ENCODE results near the gene FBLL1. TPM values are rescaled to one million over a fixed set of nuclear protein-coding genes. Genes with fewer than 3 reads are reported as not detected.

The FBLL1 gene
- total and polyA plus RNA-seq, 2 of the 8 experiments (the other 6 are each of a cell fraction or from before 2014, with no cell fraction given), result 8.3 to 30.9 TPM

DNA sequence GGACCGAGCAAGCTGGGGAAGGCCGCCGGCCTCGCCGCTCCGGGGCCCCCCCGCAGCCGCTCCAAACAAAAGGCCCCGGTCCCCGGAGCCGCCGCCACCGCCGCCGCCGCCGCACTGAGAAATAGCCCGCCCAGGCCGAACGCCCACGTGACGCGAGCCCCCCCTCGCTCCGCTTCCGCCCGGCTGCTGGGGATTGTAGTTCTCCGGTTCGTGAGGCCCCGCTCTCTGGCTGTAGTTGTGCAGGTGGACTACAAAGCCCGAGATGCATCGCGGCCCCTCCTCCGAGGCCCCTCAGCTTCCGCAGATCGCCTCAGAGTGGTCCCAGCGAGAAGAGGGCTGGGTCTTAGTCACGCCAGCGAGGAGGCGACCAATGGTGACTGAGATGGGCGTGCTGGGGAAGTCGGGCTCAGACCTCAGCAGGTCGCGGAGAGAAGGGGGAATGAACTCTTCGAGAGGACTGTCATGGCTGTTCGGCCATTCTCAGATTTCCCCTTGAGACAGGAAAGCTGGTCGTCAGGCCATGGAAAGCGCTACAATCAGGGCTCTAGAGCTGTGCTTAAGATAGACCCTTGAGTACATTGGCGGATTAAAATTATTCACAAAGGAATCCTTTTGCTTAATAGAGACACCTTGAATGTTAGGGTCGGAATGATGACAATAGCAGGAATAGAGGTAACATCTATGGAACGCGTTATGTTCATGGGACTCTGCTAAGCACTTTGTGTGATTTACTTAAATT lies 50.6 kb downstream of the FBLL1 start (continued):
- TF ChIP-seq, protein P1, sequence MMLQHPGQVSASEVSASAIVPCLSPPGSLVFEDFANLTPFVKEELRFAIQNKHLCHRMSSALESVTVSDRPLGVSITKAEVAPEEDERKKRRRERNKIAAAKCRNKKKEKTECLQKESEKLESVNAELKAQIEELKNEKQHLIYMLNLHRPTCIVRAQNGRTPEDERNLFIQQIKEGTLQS (IDR thresholded peaks at IDR 0.05; ENCODE audit: insufficient read depth, low read depth, low read length), result peak; percentile 93
- TF ChIP-seq JUND (IDR thresholded peaks at IDR 0.05; ENCODE audit: low read length) (no peak), RBBP5 (IDR thresholded peaks at IDR 0.05; ENCODE audit: borderline replicate concordance, low read depth, low read length) (no peak), NANOG (IDR thresholded peaks at IDR 0.05; ENCODE audit: insufficient read depth, low read depth, low read length, poor library complexity, severe bottlenecking) (peak; percentile 13), RAD21 (IDR thresholded peaks at IDR 0.05 in 1 of 2, conservative IDR thresholded peaks at IDR 0.05 in 1 of 2; ENCODE audit: low read depth in 2 of 2, low read length in 2 of 2) (no peak), FOSL1 (IDR thresholded peaks at IDR 0.05; ENCODE audit: insufficient read depth, low read depth, low read length) (no peak), GABPA (IDR thresholded peaks at IDR 0.05; ENCODE audit: borderline replicate concordance, insufficient read depth, low read length) (peak; percentile 79; the same call in 1 of the 2 replicates)
- TF ChIP-seq, protein P2, sequence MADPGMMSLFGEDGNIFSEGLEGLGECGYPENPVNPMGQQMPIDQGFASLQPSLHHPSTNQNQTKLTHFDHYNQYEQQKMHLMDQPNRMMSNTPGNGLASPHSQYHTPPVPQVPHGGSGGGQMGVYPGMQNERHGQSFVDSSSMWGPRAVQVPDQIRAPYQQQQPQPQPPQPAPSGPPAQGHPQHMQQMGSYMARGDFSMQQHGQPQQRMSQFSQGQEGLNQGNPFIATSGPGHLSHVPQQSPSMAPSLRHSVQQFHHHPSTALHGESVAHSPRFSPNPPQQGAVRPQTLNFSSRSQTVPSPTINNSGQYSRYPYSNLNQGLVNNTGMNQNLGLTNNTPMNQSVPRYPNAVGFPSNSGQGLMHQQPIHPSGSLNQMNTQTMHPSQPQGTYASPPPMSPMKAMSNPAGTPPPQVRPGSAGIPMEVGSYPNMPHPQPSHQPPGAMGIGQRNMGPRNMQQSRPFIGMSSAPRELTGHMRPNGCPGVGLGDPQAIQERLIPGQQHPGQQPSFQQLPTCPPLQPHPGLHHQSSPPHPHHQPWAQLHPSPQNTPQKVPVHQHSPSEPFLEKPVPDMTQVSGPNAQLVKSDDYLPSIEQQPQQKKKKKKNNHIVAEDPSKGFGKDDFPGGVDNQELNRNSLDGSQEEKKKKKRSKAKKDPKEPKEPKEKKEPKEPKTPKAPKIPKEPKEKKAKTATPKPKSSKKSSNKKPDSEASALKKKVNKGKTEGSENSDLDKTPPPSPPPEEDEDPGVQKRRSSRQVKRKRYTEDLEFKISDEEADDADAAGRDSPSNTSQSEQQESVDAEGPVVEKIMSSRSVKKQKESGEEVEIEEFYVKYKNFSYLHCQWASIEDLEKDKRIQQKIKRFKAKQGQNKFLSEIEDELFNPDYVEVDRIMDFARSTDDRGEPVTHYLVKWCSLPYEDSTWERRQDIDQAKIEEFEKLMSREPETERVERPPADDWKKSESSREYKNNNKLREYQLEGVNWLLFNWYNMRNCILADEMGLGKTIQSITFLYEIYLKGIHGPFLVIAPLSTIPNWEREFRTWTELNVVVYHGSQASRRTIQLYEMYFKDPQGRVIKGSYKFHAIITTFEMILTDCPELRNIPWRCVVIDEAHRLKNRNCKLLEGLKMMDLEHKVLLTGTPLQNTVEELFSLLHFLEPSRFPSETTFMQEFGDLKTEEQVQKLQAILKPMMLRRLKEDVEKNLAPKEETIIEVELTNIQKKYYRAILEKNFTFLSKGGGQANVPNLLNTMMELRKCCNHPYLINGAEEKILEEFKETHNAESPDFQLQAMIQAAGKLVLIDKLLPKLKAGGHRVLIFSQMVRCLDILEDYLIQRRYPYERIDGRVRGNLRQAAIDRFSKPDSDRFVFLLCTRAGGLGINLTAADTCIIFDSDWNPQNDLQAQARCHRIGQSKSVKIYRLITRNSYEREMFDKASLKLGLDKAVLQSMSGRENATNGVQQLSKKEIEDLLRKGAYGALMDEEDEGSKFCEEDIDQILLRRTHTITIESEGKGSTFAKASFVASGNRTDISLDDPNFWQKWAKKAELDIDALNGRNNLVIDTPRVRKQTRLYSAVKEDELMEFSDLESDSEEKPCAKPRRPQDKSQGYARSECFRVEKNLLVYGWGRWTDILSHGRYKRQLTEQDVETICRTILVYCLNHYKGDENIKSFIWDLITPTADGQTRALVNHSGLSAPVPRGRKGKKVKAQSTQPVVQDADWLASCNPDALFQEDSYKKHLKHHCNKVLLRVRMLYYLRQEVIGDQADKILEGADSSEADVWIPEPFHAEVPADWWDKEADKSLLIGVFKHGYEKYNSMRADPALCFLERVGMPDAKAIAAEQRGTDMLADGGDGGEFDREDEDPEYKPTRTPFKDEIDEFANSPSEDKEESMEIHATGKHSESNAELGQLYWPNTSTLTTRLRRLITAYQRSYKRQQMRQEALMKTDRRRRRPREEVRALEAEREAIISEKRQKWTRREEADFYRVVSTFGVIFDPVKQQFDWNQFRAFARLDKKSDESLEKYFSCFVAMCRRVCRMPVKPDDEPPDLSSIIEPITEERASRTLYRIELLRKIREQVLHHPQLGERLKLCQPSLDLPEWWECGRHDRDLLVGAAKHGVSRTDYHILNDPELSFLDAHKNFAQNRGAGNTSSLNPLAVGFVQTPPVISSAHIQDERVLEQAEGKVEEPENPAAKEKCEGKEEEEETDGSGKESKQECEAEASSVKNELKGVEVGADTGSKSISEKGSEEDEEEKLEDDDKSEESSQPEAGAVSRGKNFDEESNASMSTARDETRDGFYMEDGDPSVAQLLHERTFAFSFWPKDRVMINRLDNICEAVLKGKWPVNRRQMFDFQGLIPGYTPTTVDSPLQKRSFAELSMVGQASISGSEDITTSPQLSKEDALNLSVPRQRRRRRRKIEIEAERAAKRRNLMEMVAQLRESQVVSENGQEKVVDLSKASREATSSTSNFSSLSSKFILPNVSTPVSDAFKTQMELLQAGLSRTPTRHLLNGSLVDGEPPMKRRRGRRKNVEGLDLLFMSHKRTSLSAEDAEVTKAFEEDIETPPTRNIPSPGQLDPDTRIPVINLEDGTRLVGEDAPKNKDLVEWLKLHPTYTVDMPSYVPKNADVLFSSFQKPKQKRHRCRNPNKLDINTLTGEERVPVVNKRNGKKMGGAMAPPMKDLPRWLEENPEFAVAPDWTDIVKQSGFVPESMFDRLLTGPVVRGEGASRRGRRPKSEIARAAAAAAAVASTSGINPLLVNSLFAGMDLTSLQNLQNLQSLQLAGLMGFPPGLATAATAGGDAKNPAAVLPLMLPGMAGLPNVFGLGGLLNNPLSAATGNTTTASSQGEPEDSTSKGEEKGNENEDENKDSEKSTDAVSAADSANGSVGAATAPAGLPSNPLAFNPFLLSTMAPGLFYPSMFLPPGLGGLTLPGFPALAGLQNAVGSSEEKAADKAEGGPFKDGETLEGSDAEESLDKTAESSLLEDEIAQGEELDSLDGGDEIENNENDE (IDR thresholded peaks at IDR 0.05; ENCODE audit: insufficient replicate concordance, low read length), result no peak
